OCI-M2 (cell line): ENCODE measurements around the gene SPTAN1.

Experiments
- DNase-seq: peaks from one replicate; lab custom pipeline; 2025; ENCODE audit not compliant: unreplicated experiment; lab: John Stamatoyannopoulos, UW

SPTAN1 gene

DNA sequence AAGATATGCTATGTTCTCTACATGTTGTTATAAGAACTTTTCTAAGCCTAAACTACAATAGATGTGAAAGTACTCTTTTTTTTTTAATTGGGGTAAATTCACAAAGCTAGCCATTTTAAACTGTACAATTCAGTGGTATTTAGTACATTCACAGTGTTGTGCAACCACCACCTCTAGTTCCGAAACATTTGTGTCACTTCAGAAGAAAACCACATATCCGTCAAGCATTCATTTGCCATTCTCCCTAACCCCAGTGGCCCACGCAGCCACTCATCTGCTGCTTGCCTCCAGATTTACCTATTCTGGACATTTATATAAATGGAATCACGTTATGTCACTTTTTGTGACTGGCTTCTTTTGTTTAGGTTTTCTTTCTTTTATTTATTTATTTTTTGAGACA, 43.1 kb downstream of the SPTAN1 start:
- DNase-seq, result no peak

DNA sequence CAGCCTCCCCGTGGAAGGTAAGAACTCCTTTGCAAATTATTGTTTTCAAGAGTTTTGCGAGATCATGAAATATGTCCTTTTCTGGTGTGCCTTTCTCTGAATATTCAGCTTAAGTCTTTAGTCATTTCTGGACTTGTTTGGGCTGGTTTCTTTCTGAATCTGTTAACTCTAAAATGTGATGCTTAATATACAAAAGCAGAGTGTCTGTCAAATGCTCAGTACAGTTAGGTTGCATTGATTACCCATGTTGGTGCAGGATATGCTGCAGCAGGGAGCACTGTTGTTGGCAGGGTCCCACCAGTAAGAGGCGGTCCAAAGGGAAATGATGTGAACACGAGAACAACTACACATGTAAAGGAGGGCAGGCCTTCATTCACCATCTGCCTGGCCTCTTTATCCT, 47.7 kb downstream of the SPTAN1 start:
- DNase-seq, result no peak

DNA sequence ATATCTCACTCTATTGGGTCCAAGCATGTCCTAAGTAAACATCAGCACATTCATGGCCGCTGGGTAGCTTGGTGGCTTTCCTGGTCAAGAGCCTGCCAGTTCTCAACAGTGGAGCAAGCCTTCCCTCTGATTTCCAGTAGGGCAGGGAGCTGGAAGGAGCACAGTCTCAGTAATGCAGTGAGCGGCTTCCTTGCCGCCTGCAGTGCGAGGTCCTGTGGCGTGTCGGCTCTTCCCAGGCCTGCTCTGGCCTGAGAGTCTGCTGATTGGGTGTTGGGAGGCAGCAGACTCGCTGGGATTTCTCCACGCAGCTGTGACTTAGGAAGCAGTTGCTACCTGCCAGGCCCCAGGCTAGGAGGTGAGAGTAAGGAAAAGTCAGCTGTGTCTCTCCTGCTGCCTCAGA, 51.3 kb downstream of the SPTAN1 start:
- DNase-seq, result no peak

DNA sequence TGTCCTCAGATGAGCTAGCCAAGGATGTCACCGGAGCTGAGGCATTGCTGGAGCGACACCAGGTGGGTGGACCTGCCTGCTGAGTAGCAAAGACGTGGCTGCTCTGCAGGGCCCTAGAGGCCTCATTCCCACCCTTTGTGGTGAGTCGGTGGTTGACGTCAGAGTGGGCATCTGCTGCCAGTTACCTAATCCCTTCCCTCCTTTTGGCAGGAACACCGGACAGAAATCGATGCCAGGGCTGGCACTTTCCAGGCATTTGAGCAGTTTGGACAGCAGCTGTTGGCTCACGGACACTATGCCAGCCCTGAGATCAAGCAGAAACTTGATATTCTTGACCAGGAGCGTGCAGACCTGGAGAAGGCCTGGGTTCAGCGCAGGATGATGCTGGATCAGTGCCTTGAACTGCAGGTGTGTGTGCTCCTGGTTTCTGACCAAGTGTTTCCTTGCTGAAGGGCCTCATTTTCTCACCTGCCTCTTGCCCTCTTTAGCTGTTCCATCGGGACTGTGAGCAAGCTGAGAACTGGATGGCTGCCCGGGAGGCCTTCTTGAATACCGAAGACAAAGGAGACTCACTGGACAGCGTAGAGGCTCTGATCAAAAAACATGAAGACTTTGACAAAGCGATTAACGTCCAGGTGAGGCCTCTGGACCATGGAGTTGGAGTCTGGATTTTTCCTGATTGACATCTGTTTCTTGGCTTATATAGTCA, 55.4 kb downstream of the SPTAN1 start:
- no peak for DNase-seq

DNA sequence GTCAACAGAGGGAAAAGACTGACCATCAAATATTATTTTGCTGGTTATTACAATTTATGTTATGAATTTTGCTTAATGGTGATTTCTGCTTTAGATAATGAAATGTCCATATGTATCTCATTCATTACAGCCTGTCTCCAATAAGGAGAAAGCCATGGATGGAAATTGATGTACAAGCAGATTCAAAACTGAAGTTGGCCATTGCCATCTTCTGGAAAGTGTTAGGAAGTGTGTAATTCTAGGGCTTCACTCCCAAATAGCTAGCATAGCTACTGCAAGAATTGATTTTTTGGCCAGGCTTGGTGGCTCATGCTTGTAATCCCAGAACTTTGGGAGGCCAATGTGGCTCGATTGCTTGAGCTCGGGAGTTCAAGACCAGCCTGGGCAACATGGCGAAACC, 58.5 kb downstream of the SPTAN1 start:
- no peak for DNase-seq

DNA sequence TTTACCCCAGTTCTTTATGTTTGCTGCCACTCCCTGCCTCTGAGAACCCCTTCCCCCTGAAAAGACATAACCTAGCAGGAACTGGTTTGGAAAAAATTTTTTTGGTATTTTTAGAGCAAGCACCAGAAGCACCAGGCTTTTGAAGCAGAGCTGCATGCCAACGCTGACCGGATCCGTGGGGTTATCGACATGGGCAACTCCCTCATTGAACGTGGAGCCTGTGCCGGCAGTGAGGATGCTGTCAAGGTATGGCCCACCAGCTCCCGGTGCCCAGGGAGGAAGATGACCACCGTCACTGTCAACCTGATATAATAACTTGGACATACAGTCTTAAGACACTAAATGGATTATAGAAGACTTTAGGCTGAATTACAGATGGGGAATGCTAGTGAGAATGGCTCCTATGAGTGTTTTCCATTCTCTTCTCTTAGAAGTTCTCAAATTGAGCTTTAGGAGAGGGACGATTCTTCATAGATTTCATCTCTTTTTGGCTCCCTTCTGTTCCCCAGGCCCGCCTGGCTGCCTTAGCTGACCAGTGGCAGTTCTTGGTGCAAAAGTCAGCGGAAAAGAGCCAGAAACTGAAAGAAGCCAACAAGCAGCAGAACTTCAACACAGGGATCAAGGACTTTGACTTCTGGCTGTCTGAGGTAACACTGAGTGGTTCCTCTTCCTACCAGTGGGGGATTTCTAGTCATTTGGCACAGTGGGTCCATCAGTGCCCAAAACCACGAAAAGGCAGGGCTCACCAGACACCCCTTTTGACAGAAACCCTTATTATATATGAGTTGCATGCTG, 59.4 kb downstream of the SPTAN1 start:
- no peak for DNase-seq

DNA sequence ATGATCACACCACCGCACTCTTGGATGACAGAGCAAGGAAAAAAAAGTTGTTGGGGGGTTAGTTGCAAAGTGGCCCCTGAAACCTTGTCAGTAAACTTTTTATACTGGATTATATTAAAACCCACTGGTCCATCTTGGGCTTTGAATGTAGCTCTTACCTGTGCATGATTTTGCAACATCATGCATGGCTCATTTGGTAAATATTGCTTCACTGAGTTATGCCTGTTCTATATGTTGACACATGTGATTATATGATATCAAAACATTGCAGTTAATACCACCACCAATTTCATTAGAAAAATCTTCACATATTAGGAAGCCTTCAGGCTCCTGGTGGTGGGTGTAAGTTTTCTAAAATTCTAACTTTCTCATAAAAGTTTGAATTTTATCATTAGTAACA, 62.3 kb downstream of the SPTAN1 start:
- DNase-seq, result no peak

DNA sequence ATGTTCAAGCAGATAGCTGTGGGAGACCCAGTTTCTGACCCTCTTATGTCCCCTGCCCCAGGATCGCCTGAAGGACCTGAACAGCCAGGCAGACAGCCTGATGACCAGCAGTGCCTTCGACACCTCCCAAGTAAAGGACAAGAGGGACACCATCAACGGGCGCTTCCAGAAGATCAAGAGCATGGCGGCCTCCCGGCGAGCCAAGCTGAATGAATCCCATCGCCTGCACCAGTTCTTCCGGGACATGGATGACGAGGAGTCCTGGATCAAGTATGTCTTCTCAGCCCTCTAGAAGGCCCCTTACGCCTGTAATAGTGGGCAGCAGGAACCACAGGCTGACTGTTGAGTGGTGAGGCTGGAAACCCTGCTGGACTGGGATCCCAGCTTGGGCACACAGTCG, 63.2 kb downstream of the SPTAN1 start:
- no peak for DNase-seq

DNA sequence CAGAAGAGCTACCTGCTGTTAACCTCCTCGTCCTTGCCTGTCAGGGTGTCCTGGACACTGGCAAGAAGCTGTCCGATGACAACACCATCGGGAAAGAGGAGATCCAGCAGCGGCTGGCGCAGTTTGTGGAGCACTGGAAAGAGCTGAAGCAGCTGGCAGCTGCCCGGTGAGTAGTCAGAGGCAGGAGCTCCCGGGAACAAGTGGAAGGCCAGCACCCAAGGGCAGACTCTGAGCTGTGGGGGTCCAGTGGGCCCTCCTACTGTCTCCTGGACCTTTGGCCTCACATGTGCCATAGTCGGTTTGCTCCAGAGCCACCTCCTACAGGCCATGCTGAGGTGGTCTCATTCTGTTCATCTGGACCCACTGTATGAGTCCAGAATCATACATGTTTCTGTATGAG, 65.6 kb downstream of the SPTAN1 start:
- no peak for DNase-seq

DNA sequence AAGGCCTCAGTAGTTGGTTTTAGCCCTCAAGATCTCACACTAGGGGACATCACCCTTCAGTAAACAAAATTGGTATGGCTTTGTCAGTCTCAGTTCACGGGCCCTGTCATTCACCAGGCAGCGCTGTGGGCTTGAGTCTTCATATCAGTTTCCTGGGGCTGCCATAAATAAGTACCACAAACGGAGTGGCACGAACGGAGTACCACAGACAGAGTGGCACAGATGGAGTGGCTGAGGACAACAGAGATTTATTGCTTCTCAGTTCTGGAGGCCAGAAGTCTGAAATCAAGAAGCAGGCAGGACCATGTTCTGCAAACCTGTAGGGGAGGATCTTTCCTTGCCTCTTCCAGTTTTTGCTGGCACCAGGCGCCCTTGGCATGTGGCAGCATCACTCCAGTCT, 66.7 kb downstream of the SPTAN1 start:
- no peak for DNase-seq

DNA sequence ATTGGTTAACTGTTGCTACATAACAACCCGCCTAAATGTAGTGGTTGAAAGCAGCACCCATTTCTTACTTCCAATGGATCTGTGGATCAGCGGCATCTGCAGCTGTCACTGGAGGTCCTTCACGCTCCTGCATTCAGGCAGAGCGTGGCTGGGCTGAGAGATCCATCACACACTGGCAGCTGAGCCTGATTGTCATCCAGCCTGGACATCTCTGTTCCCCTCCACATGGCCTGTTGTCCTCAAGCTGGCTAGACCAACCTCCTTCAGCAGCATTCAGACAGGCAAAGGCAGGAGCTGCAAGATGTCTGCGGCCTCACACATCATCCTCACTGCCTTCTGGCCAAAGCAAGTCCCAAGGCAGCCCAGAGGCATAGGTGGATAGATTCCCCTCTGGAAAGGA, 67.4 kb downstream of the SPTAN1 start:
- DNase-seq, result no peak

DNA sequence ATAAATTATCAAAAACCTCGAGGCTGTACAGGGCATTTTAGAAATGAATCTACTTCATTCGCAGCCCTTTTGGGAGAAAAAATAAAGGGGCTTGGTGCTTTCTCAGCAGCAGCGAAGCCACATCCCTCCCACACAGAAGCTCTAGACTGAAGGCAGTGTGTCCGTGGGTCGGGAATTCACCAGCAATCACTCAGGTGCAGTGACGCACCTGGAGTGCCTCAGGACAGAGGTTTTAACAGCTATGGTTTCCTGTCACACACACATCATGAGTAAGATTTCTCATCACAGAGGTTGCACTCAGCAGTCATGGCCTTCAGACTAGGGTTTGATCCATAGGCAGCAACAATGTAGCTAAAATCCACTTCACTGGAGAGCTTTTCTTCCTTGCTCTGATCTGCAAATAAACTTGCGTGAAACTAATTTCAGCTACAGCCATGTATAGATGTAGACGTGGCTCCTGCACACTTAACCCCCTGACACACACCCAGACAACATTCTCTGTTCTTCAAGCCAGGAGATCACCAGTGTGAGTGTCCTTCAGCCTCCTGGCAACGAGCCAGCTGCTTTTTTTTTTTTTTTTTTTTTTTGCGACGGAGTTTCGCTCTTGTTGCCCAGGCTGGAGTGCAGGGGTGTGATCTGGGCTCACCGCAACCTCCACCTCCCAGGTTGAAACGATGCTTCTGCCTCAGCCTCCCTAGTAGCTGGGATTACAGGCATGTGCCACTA, 69.5 kb downstream of the SPTAN1 start:
- no peak for DNase-seq

DNA sequence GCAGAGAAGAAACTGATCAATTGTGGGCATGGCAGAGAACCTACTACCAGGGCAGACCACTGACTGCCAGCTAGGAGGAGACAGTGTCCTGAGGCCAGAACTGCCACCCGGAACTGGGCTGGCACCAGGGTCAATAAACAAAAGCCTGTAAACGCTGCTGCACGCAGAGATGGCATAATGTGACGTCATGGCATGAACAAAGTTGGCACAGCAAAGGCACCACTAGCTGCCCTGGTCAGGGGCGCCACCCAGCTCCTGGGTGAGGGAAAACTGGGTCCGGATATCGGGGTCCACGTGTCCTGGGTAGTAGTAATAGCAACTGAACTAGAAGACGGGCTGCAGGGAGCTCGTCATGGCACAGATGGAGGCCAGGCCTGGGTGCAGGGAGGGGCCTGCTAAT, 72.2 kb downstream of the SPTAN1 start:
- DNase-seq, result no peak

DNA sequence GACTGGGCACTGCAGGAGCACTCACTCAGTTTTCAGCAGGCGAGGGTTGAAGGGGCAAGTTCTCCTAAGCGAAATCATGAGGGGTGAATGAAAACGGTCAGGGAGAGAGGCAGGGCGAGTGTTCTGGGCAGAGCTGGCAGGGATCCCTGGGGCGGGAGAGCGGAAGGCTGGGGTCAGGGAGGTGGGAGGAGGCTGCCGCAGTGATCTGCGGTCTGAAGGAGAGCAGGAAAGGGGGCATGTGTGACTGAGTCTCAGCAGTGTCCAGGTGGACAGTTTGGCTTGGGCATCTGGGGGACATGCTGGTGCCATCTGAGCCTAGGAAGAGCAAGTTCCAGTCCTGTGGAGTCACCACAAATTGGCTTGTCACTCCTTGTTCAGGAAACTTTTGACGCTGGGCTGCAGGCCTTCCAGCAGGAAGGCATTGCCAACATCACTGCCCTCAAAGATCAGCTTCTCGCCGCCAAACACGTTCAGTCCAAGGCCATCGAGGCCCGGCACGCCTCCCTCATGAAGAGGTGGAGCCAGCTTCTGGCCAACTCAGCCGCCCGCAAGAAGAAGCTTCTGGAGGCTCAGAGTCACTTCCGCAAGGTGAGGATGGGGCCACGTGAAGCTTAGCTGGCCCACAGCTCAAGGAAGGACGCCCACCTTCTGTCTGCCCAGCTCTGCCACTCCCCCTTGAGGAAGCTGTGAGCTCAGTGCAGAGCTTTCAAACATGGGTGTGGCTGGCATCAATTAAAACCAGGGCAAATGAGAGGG, 73.2 kb downstream of the SPTAN1 start:
- no peak for DNase-seq

DNA sequence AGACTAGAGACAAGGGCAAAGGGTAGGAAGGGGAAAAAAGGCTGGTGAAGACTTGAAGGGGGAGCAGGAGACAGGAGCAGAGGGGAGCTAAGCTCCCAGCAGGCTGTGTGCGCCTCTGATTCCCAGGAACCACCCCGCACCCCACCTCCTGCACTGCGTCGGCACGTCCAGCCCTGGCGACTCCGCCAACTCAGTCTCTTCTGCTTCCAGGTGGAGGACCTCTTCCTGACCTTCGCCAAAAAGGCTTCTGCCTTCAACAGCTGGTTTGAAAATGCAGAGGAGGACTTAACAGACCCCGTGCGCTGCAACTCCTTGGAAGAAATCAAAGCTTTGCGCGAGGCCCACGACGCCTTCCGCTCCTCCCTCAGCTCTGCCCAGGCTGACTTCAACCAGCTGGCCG, 73.8 kb downstream of the SPTAN1 start:
- DNase-seq, result no peak

DNA sequence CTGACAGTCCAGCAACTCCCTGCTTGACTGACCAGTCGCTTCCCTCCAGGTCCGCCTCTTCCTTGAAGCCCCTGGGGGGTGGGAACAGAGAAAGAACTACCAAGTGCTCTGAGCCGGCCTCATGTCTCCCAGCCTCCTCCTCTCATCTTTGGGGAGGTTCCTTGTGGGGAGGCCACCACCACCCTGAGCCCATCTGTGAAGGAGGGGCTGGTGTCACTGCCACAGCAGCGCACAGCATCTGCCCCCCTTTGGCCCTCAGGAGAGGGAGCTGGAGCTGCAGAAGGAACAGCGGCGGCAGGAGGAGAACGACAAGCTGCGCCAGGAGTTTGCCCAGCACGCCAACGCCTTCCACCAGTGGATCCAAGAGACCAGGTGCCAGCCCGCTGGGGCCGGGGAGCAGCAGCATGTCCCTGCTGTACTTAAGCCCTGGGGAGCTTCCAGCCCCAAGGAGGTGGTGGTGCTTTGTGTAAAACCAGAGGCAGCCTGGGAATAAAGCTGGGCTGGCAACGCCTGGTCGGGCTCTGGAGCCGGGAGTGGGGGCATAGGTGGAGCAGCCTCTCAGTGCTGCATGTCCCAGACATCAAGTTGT, 74.8 kb downstream of the SPTAN1 start:
- no peak for DNase-seq

DNA sequence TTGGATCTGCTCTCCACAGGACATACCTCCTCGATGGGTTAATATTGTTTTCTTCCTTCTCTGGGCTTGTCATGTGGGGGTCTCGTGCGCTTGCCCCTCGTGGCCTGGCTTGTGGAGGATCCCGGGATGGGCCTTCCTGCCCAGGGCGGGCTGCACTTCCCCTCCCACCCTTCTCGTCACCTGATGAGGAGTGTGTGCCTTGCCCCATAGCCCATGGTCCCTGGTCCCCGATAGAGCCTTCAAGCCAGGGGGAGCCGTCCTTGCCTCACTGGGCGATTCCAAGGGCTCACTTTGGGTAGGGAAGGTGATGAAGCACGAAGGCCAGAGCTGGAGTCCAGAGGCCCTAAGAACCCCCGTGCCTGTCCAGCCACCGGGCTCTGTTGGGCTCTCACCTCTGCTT, 75.5 kb downstream of the SPTAN1 start:
- no peak for DNase-seq

DNA sequence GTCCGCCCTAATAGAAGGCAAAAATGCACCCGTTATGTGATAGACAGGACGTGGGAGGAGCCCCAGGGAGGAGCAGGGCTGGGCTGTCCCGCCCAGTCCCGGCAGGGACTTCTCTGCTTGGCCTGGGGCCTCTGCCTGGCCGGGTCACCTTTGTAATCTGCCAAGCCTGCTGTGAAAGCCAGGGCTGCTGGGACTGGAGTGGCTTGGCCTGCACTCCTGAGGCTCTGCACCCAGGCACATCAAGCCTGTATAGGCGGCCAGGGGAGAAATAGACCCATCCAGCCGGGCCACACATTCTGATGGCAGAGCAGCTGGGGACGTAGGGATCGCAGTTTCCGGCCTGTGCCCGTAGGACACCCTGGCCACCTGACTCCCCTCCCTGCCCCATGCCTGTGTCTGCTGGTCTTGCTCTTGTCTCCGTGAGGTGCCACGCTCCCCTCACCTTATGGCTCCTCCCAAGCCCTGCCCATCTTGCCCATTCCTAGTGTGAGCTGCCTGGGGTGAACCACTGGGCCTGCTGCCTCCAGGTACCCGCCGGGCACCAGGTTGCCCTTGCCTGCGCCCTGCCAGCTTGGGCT, 76.2 kb downstream of the SPTAN1 start:
- no peak for DNase-seq

DNA sequence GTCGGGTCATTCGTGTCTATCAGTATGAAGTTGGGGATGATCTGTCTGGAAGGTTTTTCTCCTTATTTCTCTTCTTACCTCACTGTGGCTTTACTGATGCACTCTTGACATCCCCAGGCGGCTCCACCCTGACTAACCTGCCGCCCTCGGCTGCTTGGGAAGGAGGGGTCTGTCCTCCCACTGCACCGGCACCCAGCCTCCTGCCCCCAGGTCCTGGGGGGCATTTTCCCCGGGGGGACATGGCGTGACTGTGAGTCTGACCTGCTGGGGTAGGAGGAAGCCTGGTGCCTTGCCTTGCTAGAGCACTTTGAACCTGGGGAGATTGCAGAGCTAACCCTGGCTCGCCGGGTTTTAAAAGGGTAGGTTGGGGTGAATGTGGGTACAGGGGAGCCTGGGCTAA, 76.7 kb downstream of the SPTAN1 start:
- no peak for DNase-seq

DNA sequence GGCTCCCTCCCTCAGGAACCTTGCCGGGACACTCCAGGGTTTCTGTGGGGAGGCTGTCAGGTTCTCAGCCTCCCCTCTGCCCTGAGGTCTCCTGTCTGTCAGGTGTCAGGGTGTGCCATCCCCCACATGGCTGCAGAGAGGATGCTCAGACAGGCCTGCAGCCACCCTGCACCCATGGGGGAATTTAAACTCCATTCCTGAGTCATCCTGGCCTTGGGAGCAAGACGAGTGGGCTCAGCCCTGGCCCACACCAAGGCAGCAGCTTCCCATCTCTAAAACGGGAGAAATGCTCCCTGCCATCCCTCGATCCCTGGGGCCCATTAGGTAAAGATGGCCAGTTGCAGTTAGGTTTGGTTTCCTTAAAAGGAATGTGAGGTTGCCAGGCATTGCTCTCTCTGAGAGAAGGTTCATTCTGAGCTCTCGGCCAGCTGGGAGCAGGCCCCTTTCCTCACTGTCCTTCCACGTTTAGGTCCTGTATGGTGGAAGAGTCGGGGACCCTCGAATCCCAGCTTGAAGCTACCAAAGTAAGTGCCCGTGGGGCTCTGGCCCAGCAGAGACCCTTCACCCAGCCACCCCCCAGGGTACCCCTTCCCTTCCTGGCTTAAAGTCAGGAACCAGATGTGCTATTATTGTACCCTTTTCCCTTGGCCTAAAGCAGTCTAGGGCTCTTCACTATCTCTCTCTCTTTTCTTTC, 77.6 kb downstream of the SPTAN1 start:
- no peak for DNase-seq
